ENCODE data around the gene ARHGEF37.

Gene ARHGEF37

DNA sequence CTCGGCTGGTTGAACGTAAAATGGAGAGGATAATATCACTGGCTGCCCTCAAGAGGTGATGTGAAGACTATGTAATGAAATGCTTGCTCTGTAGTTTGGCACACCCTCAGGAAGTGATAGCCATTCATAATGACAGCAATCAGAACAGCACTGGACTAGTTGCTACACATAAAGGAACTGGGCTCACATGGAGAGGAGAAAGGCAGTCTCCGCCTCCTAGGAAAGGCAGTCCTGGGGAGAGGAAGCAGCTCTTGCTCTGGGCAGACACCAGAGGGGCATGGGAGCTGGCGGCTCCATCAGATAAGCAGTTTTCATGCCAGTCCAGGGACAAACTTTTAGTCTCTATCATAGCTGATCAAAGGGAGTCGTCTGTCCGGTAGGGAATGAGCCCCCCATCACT lies 46.9 kb downstream of the ARHGEF37 start:
- no peak for DNase-seq (ENCODE audit: low read depth in 2 of 2)

DNA sequence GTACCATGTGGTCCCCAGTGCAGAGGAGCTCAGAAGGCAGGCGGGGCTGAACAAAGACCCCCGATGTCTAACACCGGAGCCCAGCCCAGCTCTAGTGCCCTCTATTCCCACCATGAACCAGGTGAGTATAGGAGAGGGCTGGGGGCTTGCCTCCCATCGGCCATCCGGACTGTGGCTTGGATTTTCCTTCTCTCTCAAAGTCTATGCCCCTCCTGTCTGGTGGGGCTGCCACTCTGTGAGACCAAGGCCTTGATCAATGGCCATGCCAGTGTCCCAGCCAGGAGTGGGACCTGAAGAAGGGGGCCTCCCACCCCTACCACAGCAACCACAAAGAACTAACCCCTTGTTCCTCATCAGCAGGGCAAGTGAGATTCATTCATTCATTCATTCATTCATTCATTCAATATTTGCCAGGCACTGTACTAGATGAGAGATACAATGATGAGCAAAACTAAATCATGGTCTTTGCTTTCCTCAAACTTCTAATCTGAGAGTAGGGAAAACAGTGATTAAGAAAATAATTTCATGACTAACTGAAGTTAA lies 47.6 kb downstream of the ARHGEF37 start:
- no peak for DNase-seq (ENCODE audit: low read depth in 2 of 2)

DNA sequence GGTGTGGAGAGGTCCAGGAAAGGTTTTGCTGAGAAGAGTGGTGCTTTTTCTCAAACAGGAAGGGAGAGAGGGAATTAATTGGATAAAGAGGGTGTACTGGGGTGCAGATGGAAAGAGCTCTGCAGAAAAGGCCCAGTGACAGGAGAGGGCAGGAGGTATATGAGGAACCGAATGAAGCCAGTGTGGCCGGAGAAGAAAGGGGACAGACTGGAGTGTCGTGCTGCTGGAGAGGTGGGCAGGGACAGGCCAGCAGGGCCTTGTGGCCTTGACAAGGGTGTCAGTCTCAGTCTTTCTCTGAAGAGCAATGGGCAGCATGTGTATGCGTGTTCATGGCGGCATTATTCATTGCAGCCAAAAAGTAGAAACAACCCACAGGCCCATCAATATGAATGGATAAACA lies 48.1 kb downstream of the ARHGEF37 start:
- DNase-seq (ENCODE audit: low read depth in 2 of 2), result no peak

DNA sequence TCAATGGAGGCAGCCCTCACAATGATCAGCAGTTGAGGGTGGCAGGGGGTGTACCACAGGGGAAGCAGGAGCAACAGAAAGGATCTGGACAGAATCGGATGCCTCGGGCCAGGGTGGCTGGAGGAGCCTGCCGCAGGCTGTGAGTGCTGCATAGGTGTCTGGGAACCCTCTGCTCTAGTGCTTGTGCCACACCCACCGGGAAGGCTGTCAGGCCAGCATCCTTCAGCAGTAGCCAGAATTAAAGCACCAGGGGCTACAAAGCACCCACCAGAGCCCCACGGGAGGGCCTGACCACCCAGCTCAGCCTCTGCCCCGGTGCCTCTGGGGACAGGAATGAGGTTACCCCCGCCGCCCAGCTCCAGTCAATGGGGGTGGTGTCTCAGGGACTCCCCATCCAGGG lies 49.0 kb downstream of the ARHGEF37 start:
- no peak for DNase-seq (ENCODE audit: low read depth in 2 of 2)

DNA sequence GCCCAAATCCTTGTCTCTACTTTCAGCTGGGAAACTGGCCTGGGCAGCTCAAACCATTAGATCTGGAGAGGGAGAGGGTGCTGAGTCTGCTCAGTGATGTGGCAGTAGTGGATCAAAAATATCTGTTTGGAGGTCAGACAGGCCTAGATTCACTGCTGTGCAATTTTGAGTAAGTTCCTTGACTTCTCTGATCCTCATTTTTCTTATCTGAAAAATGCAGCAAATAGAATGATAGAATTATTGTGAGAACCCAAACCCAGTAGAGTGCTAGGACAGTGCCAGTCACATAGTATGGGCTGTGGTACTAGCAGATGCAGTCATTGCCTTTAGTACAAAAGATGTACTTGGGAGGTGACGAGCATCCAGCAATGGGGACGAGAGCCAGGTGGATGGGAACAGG lies 50.2 kb downstream of the ARHGEF37 start:
- DNase-seq (ENCODE audit: low read depth in 2 of 2), result no peak

DNA sequence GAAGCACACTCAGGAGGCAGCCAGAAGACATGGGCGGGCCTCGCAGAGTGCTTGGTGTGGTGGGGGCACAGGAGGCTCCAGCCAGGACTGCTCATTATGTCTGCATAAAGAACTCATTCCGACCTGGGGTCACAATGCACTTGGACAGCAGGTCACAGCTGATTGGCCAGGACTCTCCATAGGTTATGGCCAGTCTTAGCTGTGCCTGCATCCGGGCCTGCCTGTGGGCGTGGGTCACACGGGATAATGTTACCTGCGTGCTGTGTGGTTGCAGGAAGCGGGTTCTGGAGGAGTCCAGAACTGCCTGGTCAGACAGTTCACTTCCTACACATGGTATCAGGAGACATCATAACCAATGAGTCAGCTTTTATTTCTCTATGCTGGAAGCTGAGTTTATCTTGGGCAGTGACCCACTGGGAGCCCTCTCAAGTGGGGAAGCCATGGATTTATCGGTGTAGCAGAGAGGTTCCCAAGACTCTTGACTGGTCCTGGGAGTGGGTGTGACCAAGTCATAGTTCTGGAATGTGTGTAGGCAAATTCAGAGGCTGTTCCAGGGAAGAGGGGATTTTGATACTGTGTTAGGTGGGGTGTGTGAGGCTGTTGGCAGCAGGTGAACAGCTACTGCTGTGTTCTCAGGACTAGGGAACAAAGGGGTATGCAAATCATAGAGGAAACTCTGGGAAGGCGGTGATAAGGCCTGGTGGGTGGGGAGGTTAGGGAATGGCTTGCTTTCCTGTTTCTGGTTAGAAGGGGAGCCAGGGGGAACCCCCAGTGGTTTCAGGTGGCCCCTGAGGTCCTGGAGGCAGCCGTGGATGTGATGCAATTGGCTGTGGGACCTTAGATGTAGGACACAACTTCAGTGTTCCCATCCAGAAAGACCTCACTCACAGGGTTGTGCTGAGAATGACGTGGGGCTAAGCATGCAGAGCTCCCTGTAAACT lies 51.3 kb downstream of the ARHGEF37 start:
- peak; percentile 1 to 2 for DNase-seq (ENCODE audit: low read depth in 2 of 2)

DNA sequence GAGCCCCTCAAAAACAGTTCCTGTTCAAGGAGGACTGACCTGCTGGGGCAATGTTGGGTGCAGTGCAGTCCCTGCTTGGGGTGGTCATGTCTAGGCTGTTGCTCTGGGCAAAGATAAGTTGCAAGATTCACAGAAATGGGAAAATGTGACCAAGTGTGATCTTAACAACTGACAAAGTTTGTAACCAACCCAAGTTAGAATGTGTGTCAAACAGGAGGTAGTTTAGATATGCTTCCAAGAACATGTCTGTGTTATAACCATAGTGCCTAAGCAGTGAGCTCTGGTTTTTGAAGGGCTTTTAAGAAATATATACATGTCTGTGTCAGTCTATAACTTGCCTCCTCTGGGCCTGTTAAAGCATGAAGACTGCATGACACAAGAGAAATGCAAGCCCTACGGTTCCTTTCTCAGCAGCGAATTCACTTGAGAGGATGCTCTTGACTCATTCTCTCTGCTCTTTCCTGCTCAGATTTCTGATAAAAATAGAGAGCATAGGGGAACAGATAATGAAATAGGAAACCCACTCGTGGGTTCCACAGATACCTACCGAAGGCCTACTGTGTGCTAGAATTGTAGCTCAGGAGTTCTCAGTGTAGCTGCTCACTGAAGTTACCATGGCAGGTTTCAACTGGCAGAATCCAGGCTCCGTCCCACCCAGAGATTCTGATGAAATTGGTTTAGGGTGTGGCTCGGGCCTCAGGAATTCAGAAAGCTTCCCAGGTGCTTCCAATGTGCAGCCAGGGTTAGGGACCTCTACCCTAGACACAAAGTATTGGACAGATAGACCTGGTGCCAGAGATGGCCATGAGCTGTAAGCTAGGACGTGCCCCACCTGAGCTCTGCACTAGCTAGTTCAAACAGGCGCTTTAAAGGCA lies 52.4 kb downstream of the ARHGEF37 start:
- DNase-seq (ENCODE audit: low read depth in 2 of 2), result no peak

DNA sequence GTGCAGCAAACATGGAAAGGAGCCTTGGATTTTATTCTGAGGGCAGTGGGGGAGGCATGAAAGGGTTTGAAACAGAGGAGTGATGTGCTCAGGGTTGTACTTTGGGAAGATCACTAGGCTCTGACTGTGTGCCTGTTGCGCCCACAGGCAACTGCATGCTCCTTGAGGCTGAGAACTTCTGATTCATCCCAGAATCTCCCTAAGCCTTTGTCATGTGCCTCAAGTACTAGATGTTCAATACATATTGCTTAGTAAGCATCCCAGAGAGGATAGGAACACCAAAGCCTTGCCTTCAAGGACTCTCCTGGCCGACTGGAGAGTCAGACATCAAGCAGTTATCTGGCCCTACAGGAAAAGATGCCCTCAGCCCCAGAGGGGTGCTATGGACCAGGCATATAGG lies 54.1 kb downstream of the ARHGEF37 start:
- no peak for DNase-seq (ENCODE audit: low read depth in 2 of 2)

DNA sequence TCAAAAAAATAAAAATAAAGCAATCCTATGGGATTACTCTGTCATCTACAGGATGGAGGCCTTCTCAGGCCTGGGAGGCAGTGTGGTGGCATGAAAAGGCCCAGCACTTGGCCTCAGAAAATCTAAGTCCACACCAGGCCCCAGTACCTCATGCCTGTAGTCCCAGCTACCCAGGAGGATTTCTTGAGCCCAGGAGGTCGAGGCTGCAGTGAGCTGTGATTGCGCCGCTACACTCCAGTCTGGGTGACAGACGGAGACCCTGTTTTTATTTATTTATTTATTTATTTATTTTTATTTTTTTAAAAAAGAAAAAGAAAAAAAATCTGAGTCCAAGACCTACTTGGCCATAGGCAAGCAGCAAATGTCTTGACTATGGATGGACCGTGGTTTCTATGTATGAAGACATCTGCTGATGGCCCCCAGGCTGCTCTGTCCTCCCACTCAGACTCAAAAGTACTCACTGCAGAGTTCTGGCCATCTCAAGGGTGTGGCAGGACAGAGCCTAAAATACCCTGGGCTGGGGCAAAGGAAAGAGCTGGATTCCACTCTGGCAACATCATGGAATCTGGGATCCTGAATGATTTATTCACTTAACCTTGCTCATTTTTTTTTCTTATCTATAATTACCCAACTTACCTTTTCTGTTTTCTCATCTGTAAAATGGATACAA lies 55.0 kb downstream of the ARHGEF37 start:
- no peak for DNase-seq (ENCODE audit: low read depth in 2 of 2)

DNA sequence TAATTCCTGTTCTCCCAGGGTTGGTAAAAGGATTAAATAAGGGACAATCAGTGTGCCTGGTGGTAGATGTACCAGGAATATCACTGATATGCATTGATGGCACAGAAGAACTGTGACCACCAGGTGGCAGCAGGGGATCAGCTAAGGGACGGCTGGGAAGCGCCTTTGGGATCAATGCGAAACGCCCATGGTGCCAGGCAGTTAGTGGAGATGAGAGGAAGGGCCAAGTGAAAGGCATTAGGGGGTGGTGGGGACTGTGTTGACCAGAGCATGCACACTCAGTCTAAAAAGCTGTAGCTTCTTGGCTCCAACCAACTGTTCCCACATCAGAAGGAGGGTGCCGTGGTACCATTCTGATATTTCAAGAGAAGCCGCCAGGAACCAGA lies 55.6 kb downstream of the ARHGEF37 start:
- peak; percentile 8 to 20 for DNase-seq (ENCODE audit: low read depth in 2 of 2)

DNA sequence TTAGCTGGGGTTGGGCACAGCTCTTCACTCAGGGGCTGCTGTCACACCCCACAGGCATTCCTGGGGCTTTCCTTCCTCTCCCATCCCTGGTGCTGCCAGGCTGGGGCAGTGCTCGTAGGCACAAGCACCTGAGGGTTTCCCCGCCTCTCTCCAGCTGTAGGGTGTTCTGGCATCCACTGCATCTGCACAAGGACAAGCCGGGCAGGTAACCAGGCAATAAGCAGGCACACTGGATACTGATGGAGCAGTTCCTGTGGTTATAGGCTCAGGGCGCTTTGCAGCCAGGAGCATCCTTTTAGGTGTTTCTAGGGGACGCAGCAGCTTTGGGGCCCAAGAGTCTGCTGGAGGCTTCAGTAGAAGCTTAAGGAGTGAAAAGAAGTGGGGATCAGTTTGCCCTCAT lies 56.8 kb downstream of the ARHGEF37 start:
- no peak for DNase-seq (ENCODE audit: low read depth in 2 of 2)

DNA sequence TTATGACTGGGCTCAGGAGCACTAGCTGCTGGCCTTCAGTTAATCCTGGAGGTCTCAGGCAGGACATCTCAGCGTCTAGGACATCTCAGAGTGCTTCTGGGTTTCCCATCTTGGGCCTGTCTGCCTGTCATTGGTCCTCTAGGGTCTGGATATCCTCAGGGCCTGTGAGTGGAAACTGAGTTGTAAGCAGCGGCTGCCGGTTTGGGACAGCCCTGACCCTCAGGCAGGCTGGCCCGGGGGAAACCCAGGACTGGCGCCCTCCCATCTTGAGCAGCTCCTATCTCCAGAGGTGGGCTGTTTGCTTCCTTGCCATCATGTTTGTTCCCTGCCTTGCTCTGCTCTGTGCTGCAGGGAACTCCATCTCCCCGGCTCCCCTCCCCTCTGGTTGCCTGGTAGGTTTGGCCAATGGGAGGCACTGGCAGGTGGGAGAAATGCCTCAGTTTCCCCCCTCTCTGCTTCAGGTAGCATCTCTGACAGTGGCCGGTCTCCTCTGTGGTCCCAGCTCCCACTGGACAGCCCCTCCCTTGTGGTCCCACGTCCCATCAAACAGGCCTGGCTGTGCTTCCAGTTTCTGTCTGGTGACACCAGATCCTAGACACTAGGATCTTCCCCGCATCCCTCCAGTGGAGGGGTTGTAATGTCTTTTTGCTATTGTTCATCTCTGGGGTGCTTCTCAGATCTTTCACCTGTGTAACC lies 57.4 kb downstream of the ARHGEF37 start:
- DNase-seq (ENCODE audit: low read depth in 2 of 2), result no peak

DNA sequence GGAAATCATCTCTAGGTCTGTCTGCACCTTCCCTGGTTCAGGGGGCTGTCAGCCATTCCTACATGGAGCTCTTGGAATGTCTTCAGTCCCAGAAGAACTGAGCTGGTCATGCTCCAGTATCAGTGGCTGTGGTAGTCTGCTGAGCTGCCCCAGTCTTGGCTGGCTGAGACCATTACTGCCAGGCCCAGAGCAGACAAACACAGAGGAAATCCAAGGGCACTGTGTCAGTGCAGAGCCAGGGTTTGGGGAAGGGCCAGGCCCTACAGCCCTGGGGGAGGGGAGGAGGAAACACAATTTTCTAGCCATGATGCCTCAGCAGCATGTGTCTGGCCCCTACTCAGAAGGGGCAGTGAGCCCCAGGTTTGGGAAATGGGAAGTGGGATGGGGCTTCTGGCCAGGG lies 58.4 kb downstream of the ARHGEF37 start:
- no peak for DNase-seq (ENCODE audit: low read depth in 2 of 2)

DNA sequence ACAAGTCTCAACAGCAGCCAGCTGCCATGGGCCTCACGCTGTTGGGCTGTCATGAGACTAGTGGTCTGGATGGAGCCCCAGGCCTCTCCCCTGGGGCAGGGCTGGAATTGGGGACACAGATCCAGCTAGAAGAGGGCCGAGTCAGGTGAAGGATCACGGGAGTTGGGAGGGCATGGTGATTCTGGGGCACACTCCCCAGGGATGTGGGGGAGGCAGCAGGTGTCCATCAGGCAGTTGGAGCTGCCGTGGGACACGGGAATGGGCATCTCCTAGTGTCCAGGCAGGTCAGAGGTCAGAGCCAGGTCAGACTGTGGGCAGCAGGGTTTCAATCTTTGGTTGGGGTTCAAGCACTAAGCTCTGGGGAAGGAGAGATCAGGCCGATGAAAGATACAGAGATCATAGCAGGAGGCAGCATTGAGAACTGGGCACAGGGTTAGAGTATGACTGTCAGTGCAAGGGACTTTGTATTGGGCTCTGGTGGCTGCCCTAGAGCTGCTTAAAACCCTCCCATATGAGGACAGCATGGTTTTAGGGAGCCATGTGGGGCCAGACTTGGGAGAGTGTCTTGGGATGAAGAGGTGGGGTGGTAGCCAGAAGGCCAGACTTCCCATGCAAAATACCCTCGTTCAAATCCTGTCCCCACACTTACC lies 59.2 kb downstream of the ARHGEF37 start:
- DNase-seq (ENCODE audit: low read depth in 2 of 2), result no peak

DNA sequence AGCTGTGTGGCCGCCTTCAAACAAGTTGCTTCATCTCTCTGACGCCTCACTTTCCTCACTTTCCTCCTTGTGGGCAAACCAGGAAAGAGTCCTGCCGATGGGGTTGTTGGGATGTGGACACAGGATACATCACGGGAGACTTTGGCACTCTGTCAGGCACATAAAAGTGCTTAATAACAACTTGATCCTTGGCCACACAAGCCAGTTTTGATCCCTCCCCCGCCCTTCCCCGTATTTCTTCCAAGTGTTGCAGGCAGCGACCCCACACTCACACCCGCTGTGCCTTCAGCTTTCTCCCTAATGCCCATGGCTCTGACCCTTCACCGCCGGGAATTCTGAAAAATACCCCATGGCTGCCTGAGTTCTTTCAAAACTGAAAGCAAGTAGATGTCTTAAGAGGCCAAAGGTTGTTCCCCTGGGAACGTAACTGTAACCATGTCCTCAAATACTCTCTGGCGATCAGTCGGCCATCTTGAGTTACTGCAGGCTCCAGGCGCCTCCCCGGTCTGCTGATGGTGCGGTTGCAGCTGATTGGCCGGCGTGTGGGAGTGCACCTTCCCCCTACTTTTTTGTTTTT lies 59.8 kb downstream of the ARHGEF37 start:
- no peak for DNase-seq (ENCODE audit: low read depth in 2 of 2)

DNA sequence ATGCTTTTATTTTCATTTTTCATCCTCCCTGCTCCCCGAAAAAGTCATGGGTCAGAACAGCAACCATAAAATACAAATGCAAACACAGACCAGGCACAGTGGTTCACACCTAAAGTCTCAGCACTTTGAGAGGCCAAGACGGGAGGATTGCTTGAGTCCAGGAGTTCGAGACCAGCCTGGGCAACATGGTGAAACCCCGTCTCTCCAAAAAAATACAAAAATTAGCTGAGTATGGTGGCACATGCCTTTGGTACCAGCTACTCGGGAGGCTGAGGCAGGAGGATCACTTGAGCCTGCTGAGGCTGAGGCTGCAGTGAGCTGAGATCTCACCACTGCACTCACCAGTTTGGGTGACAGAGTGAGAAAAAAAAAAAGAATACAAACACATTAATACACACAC lies 60.3 kb downstream of the ARHGEF37 start:
- no peak for DNase-seq (ENCODE audit: low read depth in 2 of 2)

DNA sequence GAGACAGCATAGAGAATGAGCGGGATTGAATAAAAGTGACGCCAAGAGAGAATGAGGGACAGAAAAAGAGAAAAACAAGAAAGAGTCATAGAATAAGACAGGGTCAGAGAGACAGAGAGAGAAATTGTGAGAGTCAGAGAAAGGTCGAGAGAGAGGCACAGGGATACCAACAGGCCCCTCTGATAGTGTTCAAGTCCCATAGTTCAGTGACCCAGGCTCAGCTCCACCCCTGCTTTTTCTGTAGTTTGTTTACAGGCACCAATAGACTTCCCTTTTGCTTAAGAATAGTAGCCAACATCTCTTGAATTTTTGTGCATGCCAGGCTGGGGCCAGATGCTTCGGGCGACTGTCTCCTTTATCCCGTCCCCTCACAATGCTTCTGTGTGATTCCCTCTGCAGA lies 62.5 kb downstream of the ARHGEF37 start:
- DNase-seq (ENCODE audit: low read depth in 2 of 2), result no peak

DNA sequence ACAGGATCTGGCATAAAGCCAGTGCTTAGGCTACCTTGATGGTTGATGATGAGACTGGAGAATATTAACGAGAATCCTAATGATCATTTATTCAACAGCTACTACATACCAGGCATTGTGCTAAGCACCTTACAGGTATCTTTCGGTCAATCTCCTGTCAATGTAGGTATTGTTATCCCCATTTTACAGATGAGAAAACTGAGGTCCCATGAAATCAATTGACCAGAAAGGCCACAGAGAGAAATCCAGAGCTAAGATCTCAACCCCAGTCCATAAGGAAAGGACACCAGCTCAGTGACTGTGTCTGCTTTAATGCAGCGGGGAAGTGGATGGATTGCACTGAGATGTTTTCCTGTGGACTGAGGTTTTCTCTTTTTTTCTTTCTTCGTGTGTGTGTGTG lies 63.3 kb downstream of the ARHGEF37 start:
- no peak for DNase-seq (ENCODE audit: low read depth in 2 of 2)

DNA sequence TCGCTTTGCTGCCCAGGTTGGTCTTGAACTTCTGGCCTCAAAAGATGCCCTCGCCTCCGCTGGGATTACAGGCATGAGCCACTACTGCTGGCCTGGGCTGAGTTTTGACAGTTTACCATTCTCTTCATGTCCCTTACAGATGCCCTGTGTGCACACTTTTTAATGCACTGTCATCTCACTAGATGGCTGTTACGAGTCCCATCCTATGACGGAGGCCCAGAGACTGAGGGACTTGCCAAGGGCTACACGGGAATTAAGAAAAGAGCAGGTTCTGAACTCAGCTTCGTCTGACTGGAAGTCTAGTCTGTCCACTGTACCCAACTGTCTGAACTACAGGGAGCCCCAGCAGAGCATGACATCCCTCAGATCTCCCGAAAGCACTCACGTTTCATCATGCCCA lies 63.9 kb downstream of the ARHGEF37 start:
- DNase-seq (ENCODE audit: low read depth in 2 of 2), result no peak

DNA sequence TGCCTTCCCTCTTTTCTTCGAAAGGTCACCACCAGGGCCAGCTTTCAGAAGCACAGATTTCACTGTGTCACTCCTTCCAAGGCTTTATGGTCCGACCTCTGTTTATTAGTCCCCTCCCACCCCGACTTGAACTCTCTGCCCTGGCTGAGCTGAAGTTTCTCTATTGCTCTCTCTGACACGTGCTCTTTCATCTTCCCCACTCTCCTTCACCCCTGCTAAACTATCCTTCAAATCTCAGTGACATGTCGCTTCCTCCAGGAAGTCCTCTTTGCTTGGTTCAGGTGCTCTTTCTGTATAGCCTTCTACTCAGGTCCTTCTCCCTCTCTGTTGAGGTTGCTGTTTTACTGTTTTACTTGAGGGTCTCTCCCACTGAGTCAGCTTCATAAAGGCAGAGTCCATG lies 64.4 kb downstream of the ARHGEF37 start:
- no peak for DNase-seq (ENCODE audit: low read depth in 2 of 2)

DNA sequence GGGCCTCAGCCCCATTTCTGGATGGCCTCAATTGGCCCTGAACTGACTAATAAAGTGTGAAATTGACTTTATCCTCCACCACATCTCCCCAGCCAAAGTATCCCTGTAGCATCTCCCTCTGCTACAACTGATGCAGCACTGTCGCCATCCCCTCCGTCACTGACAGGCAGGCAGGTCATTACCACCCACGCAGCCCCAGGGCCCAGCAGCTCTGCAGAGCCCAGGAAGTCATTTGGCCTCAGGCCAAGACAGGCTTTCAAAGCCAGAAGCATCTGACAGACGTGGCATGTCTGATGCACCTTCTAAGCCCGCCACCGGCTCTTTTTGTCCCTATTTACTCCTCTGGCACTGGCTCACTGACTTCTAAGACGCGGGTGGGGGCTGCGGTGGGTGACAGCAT lies 65.3 kb downstream of the ARHGEF37 start:
- DNase-seq (ENCODE audit: low read depth in 2 of 2), result no peak

All from fibroblast of skin of left biceps (primary cell).